Lower lobe of right lung (tissue), 2 donors: ENCODE measurements around the gene VAPA. TPM values are rescaled to one million over a fixed set of nuclear protein-coding genes. Genes with fewer than 3 reads are reported as not detected.

Experiments
- ATAC-seq, 2 donors: fragments of 200-7000 bp; cut with Tn5 transposase; one replicate each; pipeline ENCODE4 v1.9.1; 2020 to 2022; ENCODE audit warnings: mild to moderate bottlenecking in 2 of 2, moderate library complexity in 2 of 2
- DNase-seq: peaks from one replicate; pipeline ENCODE4 v3.0.0-alpha.2; 2020
- H3K27ac ChIP-seq: fragments of 200-600 bp; one replicate; pipeline ENCODE4 v1.8.0; 2022
- H3K27me3 ChIP-seq: fragments of 200-600 bp; one replicate; pipeline ENCODE4 v1.8.0; 2022; ENCODE audit warnings: low read depth
- H3K36me3 ChIP-seq: fragments of 200-600 bp; one replicate; pipeline ENCODE4 v1.8.0; 2022; ENCODE audit warnings: mild to moderate bottlenecking
- H3K4me1 ChIP-seq: fragments of 200-600 bp; one replicate; pipeline ENCODE4 v1.8.0; 2022
- H3K4me3 ChIP-seq: fragments of 200-600 bp; one replicate; pipeline ENCODE4 v1.8.0; 2022; ENCODE audit warnings: mild to moderate bottlenecking
- H3K9me3 ChIP-seq: fragments of 200-600 bp; one replicate; pipeline ENCODE4 v1.8.0; 2022
- intact Hi-C: fragments of 100-400 bp; cut with DNase I; formaldehyde crosslinking; loops from one replicate; pipeline ENCODE4 v1.11.0; 2022
- total RNA-seq: library from RNA; stranded (reverse); fragmentation: NEBNext Ultra II Directional; extraction: Animal tissue kit (Norgen Biotek cat#: 25700); gene quantifications from one replicate; pipeline ENCODE4 v1.2.1, GENCODE V29; 2021
- TF ChIP-seq, protein P1 (sequence below): fragments of 200-600 bp; IDR thresholded peaks from one replicate; pipeline ENCODE4 v1.8.0; 2022; ENCODE audit warnings: antibody characterized with exemption, mild to moderate bottlenecking
- donor health status: DM: no; HTN: yes; CAD: no; lungs with severe emphysema.

VAPA gene
- total RNA-seq, 1 donor from 2014 or later = 235 TPM

DNA sequence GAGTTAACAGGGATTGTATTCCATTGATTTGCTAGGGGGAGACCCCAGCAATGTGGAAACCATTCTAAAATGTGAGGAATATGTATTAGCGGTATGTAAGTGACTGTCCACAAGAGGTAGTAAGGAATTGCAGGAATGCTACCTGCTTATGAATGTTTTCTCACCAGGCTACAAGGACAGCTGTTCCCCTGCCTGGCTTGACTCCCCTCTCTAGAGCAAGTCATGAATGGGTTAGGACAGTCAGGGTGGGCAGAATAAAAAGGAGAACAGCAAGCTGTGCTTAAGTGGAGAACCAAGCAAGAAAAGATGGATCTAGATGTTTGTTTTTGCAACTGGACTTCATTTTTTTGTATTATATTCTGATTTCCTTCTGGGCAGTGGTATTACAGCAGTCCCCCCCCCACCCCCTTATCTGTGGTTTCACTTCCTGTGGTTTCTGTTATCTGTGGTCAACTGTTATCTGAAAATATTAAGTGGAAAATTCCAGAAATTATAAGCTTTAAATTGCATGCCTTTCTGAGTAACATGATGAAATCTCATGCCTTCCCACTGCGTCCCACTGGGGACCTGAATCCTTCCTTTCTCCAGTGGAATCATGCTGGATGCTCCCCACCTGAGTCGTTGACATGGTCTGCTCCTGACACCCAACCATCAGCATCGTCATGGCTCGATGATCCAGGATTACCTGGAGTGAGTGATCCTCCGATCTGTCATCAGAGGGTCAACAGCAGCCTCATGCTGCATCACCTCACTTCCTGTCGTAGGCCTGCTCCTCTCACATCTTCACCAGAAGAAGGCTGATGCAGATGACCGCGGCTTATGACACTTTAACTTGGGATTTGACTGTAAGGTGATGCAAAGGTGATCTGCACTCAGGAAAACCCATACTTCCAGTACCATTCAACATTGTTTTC lies 52.2 kb downstream of the VAPA start:
- Histone ChIP-seq H3K36me3 (no peaks in the 10 kb centered on the region), H3K9me3 (no peaks in the 10 kb centered on the region), H3K4me3 (no peak overlapping the region), H3K27ac (no peak overlapping the region), H3K27me3 (no peaks in the 10 kb centered on the region), H3K4me1 (peaks cover 16% of the 10 kb centered on the region)
- no peak for DNase-seq
- intact Hi-C loops = no loop called here
- ATAC-seq = peak in 1 of 2 donors; percentile 42
- TF ChIP-seq, protein P1, sequence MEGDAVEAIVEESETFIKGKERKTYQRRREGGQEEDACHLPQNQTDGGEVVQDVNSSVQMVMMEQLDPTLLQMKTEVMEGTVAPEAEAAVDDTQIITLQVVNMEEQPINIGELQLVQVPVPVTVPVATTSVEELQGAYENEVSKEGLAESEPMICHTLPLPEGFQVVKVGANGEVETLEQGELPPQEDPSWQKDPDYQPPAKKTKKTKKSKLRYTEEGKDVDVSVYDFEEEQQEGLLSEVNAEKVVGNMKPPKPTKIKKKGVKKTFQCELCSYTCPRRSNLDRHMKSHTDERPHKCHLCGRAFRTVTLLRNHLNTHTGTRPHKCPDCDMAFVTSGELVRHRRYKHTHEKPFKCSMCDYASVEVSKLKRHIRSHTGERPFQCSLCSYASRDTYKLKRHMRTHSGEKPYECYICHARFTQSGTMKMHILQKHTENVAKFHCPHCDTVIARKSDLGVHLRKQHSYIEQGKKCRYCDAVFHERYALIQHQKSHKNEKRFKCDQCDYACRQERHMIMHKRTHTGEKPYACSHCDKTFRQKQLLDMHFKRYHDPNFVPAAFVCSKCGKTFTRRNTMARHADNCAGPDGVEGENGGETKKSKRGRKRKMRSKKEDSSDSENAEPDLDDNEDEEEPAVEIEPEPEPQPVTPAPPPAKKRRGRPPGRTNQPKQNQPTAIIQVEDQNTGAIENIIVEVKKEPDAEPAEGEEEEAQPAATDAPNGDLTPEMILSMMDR = no peak

DNA sequence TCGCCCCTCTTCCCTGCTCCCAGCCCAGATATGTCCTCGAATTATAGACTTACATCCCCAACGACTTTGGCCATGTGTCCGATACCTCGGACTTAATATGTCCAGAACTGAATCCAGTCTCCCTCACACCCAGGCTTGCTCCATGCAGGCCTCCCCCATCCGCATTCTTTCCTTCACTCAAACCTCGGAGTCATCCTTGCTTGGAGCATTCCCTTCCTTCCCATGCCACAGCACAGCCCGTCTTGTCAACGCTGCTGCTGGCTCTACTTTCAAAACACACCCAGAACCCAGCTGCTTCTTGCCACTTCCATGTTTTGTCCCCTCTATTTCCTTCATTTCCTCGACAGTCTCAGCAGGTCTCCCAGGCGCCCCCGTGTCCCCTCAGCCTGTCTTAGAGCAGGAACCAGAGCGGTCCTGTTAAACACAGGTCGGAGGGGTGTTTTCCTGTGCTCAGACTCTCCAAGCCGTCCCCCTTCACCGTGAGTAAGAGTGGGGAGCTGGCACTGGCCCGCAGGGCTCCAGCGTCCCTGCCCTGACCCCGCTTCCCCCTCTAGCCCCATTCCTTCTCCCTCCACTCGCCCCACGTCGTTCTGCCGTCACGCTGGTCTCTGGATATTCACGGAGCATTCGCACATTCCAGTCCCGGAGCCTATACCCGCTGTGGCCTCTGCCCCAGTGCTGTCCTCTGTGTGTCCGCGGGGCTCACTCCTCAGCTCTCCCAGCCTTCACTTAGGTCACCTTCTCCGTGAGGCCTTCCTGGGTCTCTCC lies 54.4 kb downstream of the VAPA start:
- H3K27me3 ChIP-seq = no peaks in the 10 kb centered on the region
- DNase-seq (no peak), ATAC-seq (peak in 1 of 2 donors; percentile 21)
- H3K4me1 ChIP-seq = peaks cover 16% of the 10 kb centered on the region
- no peak overlapping the region for H3K4me3 ChIP-seq
- TF ChIP-seq, protein P1 = no peak
- H3K9me3 ChIP-seq = no peaks in the 10 kb centered on the region
- H3K36me3 ChIP-seq = no peaks in the 10 kb centered on the region
- intact Hi-C loops = no loop called here
- no peak overlapping the region for H3K27ac ChIP-seq

DNA sequence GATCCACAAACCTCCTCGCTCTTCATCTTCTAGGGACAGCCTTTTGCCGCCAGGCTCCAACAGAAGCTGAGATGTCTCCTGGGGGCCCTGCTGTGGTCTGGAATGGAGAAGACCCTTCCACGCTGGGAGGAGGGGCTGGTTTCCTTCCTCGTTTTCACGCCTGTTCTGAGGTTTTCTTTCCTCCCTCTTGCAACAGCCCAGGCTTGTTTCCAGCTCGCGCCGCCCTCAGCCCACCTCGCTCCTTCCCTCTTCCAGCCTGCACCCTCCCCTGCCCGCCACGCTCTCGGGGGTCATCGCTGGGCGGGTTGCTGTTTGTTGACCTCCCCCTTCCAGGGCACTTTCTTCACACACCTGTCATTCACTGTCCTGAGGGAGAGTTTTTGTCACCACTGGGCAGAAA lies 55.4 kb downstream of the VAPA start:
- no peaks in the 10 kb centered on the region for H3K9me3 ChIP-seq
- no peak overlapping the region for H3K4me3 ChIP-seq
- TF ChIP-seq, protein P1 = no peak
- H3K4me1 ChIP-seq = peaks cover 16% of the 10 kb centered on the region
- intact Hi-C loops = no loop called here
- no peaks in the 10 kb centered on the region for H3K27me3 ChIP-seq
- no peak overlapping the region for H3K27ac ChIP-seq
- H3K36me3 ChIP-seq = no peaks in the 10 kb centered on the region
- peak in 1 of 2 donors; percentile 11 for ATAC-seq
- no peak for DNase-seq

DNA sequence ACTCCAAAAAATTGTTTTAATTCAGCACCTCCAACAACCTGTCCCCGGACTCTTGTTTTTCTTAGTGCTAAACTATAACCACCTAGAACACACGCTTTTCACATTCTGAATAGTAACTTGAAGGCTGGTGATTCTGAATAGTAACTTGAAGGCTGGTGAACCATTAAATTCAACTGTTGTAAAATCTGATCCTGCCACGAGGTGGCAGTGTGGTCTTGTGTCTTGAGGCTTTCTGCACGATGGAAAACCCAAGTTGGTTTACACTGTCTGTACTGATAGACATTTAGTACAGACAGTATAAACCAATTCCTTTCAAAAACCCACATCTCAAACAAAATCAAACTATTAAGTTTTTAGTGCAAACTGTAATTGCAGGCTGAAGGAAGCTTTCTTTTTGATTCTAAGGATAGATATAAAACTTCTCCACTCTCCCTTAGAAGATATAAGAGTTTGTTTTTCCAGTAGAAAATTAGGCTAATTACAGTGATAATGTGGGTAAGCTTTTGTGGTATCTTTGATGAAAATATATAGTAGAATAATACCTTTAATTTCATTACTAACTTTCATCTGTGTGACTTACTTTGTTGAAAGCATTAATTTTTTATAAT lies 57.6 kb downstream of the VAPA start:
- intact Hi-C loops = loop anchor here (5.0 kb wide), 1 partner anchor 551 kb away; no protein-coding TSS in a partner anchor
- Histone ChIP-seq H3K9me3 (peaks cover 12% of the 10 kb centered on the region), H3K27me3 (no peaks in the 10 kb centered on the region), H3K27ac (no peak overlapping the region), H3K36me3 (no peaks in the 10 kb centered on the region), H3K4me1 (peaks cover 8% of the 10 kb centered on the region), H3K4me3 (no peak overlapping the region)
- peak; percentile 79 for ATAC-seq
- TF ChIP-seq, protein P1 = peak; percentile 83
- no peak for DNase-seq

DNA sequence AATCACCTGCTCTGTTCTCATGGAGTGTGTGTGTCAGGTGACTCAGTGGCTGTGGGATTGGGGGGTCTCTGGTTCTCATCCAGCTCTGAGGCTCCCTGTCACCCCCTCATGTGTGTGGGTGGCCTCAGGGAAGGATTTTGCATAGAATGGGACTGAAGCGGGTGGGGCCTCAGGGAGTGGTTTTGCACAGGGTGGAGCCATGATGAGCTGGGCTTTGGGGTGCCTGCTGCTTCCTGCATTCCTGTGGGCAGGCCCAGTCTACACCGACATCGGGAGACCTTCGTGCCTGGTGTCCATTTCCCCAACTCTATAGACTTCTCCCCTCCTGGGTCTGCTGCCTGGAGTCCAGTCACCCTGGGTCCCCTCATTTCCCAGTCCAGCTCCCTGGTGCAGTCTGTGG lies 59.7 kb downstream of the VAPA start:
- peaks cover 17% of the 10 kb centered on the region for H3K9me3 ChIP-seq
- no peak overlapping the region for H3K4me3 ChIP-seq
- TF ChIP-seq, protein P1 = no peak
- DNase-seq (no peak), ATAC-seq (no peak)
- no peaks in the 10 kb centered on the region for H3K36me3 ChIP-seq
- no peak overlapping the region for H3K27ac ChIP-seq
- peaks cover under 1% of the 10 kb centered on the region for H3K4me1 ChIP-seq
- intact Hi-C loops = loop anchor here (5.0 kb wide), 1 partner anchor 549 kb away; no protein-coding TSS in a partner anchor
- no peaks in the 10 kb centered on the region for H3K27me3 ChIP-seq
